Fibroblast of gingiva (primary cell): ENCODE results near the gene THADA.
A peak's percentile ranks its signal among the peaks of the same experiment; 100 is the strongest.

Source experiments
- DNase-seq: peaks from one replicate; pipeline ENCODE4 v3.0.0-alpha.2; 2011; ENCODE audit warnings: low read depth

Gene THADA

DNA sequence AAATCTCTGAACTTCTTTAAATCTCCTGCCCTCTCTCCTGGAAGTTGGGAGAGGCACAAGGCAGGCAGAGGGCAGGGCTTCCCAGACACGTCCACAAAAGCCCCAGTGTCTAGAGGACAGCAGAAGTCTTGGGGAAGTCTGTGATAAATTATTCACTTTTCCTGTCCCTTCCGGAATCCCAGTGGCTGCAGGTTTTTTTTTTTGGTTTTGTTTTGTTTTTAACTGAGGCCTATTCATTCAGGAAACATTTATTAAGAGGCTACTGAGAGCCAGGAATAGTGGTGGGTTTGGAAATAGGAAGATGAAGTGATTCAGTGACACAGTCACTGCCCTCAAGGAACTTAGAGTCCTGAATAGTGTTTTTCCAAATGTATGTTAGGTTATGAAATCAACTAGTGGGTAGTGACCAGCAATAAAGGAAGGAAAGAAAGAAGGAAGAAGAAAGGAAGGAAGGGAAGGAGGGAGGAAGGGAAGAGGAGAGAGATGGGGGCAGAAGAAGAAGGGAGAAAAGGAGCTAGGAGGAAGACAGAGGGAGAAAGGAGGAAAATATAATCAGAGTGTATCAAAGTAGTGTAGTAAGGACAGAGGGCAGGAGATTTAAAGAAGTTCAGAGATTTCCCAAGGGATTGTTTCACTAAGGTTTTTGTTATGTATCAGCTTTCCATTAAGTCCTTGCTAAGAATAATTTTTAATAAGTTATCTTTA, 270.6 kb downstream of the THADA start:
- DNase-seq: no peak

DNA sequence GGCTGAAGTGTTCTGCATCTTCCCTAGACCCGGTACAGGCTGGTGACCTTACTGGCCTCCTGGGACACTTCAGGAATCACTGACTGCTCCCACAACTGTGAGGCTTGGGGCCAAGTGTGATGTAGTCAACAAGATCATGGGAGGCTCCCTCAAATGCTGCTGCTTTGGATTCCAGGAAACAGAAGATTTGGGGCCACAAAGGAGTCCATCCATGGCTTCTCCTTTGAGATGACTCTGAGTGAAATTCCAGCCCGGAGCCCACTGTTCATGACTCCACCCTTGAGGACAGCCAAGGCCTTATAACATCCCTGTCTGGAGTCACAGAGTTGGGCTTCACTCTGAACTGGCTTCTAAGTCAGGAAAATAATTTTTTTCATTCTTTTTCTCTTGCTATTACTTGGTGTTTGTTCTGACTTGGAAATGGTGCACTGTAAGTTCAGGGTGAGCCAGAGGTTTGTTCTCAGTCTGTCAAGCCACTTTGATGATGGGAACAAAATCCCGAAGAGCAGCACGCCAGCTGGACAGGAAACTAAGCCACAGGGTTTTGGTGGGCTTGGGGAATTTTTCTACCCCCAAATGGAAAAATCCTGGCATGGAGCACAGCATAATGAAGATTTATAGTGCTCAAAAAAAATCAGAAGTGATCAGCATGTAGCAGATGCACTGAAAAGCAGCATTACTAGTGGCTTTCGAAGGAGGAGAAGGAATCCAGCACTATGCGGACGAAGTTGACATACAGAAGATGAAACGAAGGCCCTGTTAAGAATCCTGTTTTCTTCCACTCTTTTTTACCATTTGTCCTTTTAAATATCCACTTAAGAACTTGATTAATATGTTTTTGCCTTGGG, 271.4 kb downstream of the THADA start:
- no peak for DNase-seq

DNA sequence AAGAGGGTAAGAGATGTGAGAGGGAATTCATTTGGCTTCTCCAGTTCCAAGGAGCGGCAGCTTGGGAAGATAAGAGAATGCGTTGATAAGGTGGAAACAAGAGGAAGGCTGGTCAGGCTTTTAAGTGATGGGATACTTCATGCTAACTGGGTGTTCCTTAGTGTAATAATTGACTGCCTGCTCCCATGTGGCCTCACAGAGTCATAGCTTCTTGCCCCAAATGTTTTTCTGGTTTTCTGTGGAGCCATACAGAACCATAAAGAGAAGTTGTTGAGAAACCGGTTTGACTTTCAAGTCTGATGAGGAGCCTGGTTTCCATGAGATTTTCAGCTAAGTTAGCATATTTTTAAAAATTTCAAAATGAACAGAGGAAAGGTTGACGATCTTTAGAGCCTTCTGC, 272.0 kb downstream of the THADA start:
- no peak for DNase-seq

DNA sequence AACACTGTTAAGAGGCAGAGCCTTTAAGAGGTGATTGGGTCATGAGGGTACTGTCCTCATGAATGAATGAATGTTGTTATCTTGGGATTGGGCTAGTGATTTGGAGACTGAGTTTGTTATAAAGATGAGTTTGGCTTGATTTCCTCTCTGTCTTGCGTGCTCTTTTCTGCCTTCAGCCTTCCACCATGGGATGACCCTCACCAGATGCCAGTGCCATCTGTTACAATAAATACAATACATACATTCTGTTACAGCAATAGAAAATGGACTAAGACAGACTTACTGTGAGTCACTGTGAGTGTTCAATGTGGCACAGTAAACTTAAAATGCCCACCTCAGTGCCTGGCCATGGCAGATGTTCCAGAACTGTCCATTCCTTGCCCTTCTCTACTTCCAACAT, 274.4 kb downstream of the THADA start:
- no peak for DNase-seq

DNA sequence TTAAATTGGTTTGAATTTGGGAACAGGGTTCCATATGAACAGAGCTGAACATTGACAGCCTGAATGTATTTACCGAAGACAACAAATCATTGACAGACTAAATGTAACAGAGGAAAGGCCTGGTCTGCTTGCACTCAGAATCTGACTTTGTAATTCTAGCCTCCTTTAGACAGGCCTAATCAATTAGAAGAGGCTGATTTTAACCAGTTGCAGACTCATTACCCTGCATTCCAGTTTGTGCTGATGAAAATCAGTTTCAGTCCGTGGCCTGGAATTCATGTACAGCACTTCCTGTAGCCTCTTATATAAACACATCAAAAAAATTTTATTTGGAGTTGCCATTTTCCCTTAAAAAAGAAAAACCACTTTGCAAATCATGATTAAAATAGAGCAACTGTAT, 276.3 kb downstream of the THADA start:
- peak; percentile 71 for DNase-seq

DNA sequence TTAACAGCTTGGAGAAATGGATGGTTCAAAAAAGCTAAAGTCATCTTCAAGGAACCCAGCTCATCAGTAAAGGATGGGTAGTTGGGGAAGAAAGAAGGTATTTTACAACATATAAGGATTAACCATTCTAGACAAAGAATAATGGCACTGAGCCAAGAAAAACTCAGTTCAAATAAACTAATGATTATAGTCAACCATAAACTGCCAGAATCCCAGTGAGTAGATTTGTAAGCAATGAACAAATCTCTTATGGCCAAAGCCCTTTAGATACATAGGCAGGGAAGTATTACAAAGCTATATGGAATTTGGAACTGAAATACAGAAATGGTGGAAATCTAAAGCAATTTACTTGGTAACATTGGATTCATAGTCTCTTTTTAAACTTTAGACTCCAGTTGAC, 277.0 kb downstream of the THADA start:
- DNase-seq: peak; percentile 29

DNA sequence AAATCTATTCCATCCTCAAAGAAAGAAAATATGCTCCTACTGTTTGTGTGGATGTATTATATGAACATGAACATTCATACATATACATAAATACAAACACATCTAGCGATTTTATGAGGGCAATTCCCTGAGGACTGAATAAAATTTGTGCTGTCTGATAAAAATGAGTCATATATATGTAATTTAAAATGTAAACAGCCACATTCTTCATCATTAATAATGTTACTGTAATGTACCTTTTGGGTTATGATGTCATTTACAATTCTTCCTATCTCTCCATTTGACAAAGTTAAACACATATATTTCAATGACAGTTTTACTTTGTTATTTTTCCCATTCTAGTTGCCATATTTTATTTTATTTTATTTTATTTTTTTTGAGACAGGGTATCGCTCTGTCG, 278.2 kb downstream of the THADA start:
- DNase-seq: no peak

DNA sequence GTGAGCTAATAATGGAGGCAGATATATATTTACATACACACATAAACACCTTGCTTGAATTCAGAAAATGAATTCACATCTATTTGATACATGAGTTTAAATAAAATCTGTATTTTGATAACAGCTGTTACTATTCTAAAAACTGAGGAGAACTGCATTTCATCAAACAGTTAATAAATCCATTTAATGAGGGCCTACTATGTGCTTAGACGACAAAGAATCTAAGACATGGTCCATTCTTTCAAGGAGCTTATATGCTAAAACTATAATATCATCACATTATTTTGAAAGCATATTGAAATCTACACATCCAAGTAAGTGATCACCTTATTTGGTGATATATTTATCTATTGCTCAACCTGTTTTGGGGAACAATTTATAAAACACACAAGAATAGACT, 278.6 kb downstream of the THADA start:
- no peak for DNase-seq

DNA sequence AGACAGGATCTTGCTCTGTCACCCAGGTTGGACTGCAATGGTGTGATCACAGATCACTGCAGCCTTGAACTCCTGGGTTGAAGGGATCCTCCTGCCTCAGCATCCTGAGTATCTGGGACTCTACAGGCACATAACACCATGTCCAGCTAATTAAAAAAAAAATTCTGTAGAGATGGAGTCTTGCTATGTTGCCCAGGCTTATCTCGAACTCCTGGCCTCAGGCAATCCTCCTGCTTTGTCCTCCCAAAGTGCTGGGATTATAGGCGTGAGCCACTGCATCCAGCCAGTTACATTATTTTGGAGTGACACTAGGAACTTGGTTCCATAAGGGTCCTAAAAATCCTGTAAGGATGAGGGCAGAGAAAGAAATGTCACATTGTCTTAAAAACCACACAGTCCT, 280.4 kb downstream of the THADA start:
- DNase-seq: no peak

DNA sequence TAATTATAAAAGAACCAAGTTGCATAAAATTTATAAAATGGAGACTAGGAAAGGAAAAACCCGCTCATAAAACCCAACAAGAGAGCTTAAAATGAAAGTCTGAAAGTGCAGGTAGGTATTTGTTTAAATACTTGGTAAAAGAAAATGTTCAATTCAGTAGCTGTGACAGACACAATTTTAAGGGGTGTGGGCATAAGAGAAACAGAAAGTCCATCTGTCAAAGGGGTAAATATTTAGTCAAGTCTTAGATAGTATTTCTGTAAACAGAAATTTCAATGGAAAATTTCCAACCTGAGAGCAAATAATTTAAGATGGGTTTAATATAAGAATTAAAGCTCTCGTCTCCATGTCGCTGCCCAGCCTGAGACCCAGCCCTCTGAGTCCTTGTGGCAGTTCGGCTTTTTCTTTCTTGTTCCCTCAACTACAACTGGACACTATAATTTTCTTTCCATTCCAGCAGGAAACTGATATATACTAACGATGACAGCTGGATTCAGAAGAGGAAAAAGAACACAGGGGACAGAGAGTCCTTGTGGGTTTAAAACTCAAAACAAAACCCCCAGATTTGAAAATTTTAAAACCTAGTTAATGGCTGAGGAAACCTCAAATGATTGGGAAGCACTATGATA, 281.4 kb downstream of the THADA start:
- DNase-seq: no peak

DNA sequence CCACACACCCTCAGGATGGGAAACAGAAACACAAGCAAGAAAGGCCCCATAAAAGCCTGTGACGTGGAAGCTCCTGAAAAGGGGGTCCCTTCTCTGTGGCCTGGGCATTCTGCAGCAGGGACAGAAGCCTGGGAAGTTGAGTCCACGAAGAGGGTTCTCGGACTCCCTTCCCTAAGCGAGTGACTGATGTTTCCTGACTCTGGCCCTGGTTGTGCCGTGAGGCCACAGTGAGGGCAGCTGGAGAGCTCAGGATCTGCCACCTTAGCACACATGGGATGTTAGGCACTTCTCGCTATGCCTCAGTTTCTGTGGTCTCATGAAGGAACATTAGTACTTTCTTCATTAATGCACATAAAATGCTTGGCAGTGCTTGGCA, 282.2 kb downstream of the THADA start:
- no peak for DNase-seq

DNA sequence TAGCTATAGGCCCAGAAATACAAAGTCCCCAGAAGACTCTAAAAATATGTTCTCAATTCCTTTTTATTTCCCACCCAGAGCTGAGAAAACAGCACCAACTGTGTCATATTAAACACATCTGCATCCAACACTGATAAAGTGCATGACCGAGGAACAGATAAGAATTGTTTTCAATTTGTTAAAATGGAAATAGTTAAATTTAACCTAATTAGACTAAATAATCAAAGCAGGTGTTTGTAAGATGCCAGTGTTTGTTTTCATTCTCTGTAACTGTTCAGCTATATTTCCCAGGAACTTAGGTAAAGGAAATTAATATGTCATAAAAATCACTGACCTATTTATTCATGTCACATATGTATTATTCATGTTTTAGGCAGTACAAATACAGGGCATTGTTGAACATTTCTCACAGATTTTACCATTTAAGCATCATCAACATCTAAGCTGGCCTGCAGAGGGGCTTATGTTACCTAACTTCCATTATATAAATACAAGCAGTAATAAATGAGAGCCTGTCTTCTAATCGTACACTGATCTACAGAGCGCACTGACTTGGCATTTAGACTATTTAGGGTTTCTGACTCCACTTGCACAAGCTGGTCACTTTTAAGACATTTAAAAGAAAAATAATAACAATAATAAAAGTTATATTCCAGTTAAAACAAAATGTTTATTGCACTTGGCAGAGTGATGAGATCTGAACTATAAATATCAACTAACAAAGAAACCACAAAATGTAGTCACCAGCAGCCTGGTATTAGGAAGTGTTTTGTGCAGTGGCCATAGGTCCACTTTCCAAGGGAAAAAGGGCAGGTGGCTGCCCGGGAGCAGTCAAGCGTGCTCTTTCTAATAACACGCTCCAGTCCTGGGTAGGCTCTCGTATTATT, 282.8 kb downstream of the THADA start:
- DNase-seq: peak; percentile 86

DNA sequence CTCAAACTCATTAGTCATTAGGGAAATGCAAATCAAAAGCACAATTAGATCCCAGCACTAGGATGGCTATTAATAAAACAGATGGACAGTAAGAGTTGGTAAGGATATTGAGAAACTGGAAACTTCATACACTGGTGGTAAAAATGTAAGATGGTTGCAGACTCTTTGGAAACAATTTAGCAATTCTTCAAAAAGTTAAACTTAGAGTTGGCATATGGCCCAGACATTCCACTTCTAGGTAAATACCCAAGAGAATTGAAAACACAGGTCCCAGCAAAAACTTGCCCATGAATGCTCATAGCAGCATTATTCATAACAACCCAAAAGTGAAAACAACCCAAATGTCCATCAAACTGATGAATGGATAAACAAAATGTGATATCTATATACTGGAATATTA, 284.6 kb downstream of the THADA start:
- DNase-seq: peak; percentile 90

DNA sequence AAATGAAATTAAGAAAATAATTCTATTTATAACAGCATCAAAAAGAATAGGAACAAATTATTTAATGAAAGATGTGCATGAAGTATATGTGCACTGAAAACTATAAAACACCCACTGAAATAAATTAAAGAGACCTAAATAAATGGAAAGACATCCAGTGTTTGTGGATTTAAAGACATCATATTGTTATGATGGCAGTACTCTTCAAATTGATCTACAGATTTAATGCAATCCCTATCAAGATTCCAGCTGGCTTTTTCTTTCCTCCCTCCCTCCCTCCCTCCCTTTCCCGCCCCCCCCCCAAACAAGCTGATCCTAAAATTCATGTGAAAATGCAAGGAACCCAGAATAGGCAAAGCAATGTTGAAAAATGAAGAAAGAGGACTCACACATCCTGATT, 285.9 kb downstream of the THADA start:
- no peak for DNase-seq

DNA sequence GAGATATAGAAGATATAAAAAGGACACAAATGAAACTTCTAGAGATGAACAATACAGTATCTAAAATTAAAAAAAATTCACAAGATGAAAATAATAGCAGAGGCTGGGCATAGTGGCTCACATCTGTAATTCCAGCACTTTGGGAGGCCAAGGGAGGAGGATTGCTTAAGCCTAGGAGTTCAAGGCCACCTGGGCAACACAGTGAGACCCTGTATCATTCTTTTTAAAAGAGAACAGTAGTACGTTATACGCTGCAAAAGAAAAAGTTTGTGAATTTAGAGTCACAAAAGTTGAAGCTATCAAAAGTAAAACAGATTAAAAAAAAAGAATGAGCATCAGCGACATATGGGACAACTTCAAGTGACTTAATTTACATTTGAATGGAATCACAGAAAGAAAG, 287.9 kb downstream of the THADA start:
- DNase-seq: no peak

DNA sequence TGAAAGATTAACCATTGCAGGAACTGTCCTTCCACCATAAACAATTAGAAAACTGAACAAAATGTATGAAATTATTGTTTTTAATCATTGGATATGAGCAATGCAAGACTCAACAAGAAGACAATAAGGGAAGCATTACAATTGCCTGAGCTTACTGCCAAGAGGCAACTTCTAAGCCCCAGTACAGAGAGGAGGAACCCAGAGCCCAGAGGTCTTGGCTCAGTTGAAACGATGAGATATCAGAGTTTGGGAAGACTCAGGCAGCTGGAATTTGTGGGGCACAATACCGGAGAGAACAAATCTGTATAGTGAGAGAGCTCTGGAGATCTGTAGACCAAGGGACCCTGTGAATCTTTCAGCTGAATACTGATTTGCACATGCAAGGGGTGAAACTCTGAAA, 288.8 kb downstream of the THADA start:
- DNase-seq: no peak

DNA sequence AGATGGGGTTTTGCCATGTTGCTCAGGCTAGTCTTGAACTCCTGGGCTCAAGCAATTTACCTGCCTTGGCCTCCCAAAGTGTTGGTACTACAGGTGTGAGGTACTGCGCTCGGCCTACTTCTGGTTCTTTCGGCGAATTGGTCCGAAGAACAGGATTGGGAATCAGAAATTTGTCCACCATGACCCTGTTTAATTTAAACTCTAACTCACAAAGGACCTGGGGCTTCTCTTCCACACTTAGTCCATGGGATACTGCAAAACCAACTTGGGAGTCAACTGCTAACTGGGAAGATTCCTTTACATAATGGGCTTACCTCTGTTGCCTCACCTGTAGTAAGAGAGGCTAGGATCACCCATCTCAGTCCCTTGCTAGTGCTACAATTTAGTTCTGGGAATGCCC, 289.6 kb downstream of the THADA start:
- no peak for DNase-seq

DNA sequence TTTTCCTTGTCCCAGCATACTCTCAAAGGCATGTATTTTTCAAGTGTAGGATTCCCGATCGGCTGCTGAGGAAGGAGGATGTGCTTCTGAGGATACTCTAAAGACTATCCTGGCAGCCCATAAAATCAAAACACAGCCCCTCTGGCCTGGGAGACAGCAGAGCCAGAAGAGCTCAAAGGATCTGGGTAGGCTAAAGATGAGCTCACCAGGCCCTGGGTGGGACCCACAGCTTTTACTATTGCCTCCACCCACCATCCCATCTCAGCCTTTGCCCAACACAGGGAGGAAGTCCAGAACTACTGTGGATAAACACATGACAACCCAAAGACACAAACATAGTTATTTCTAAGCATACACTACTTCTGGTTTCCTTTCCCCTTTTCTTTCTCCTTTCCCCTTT, 290.3 kb downstream of the THADA start:
- peak; percentile 43 for DNase-seq

DNA sequence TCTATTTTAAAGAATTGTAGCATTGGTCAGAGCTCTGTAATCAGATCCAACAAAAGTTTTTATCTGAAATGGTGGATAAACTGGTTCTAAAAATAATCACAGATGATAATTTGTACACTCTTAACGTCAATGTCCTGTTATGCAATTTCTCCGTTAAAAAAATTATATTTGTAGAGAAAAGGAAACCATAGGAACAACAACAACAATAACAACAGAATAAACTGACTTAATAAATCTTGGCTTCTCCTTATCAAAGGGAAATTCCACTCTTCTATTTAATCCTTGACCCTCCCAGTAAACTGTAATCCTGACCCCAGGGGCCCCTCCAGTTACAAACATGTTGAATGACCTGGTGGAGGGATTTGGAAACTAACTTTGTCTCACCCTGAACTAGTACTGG, 290.8 kb downstream of the THADA start:
- DNase-seq: peak; percentile 59

DNA sequence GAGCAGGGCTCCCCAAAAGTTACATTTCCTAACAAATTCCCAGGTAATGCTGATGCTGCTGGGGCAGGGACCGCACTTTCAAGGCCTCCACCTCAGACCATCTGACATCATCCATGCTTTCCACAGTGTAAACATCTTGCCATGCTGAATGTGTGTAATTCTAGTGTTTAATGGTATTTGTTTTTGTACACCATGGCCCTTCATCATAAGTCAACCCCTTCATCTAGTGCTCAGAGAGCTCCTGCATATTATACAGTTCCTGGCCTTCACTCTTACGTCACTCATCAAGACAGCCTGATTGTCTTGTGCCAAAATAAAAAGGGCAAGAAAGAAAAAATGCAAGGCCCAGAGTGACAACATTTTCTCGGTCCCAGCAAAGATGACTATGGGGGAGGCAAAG, 291.9 kb downstream of the THADA start:
- no peak for DNase-seq

DNA sequence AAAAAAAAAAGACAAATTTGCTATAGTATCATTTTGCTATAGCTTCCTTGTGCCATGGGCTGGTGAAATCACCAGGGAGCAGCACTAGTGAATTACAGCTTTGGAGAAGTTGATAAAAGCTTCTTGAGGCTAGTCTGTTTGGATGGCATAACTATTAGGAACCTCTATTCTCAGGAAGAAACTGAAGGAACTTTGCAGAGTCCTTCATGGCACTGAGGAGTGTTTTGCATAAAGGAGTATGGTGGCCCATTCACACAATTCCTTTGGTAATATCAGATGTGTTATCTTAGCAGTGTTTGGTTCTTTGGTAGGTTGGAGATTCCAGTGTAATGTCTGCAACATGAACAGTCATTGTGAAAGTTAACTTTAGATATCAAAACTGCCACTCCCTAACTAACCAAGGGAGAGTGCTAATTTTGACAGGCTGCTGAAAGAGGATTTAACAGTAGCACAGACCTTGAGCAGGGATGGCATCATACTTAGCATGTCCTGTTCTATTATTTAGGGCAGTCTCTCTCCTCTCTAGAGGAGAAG, 292.8 kb downstream of the THADA start:
- no peak for DNase-seq
